ENCODE results near the gene LPCAT3.
"Not testable (repeated sequence)": the region's sequence is repeated elsewhere in the genome, so short reads cannot be mapped to it uniquely, and the experiment has no call there.

LPCAT3 gene

DNA sequence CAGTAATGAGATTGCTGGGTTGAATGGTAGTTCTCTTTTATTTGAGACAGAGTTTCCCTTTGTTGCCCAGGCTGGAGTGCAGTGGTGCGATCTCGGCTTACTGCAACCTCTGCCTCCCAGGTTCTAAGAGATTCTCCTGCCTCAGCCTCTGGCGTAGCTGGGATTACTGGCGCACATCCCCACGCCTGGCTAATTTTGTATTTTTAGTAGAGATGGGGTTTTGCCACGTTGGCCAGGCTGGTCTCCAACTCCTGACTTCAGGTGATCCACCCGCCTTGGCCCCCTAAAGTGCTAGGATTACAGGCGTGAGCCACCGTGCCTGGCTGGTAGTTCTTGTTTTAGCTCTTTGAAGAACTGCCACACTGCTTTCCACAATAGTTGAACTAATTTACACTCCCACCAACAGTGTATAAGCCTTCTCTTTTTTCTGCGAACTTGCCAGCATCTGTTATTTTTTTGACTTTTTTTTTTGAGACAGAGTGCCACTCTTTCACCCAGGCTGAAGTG, 31.2 kb upstream of the LPCAT3 start:
- not testable (repeated sequence) for H4K20me1 ChIP-seq (ENCODE audit: control insufficient read depth, insufficient read depth, low read depth, low read length); H3K4me3 ChIP-seq (ENCODE audit: low read length); H3K36me3 ChIP-seq (ENCODE audit: control insufficient read depth, low read length); H3K9me3 ChIP-seq (ENCODE audit: control insufficient read depth, insufficient read depth, low read length); H3K79me2 ChIP-seq (ENCODE audit: control insufficient read depth, low read length); H3K9me2 ChIP-seq (replicated peaks; ENCODE audit: control insufficient read depth, low read length); H3F3A ChIP-seq (ENCODE audit: control insufficient read depth, insufficient read depth); H3K27ac ChIP-seq (ENCODE audit: low read depth, low read length); H3K4me2 ChIP-seq (ENCODE audit: low read length); H3K4me1 ChIP-seq (ENCODE audit: control insufficient read depth, low read length)
- peaks cover 51% of the 10 kb centered on the region for H3K27me3 ChIP-seq (ENCODE audit: control insufficient read depth, low read length)

- no peaks in the 10 kb centered on the region for H3K79me2 ChIP-seq (ENCODE audit: control insufficient read depth, low read length)
- no peaks in the 10 kb centered on the region; the same call in 1 of the 2 replicates for H3K9me3 ChIP-seq (ENCODE audit: control insufficient read depth, insufficient read depth, low read length)
- no peaks in the 10 kb centered on the region; the same call in 1 of the 2 replicates for H4K20me1 ChIP-seq (ENCODE audit: control insufficient read depth, insufficient read depth, low read depth, low read length)
- H3K9me2 ChIP-seq (replicated peaks; ENCODE audit: control insufficient read depth, low read length), result no peaks in the 10 kb centered on the region
- H3K4me3 ChIP-seq (ENCODE audit: low read length), result no peak overlapping the region
- peaks cover 8% of the 10 kb centered on the region; the same call in 1 of the 2 replicates for H3K4me1 ChIP-seq (ENCODE audit: control insufficient read depth, low read length)
- no peak overlapping the region for H3K4me2 ChIP-seq (ENCODE audit: low read length)
- no peaks in the 10 kb centered on the region for H3K36me3 ChIP-seq (ENCODE audit: control insufficient read depth, low read length)
- 0 out of 2 replicates have a peak, but pooled peaks cover 4% of the 10 kb centered on the region for H3F3A ChIP-seq (ENCODE audit: control insufficient read depth, insufficient read depth)
- H3K27ac ChIP-seq (ENCODE audit: low read depth, low read length), result no peak overlapping the region
- TF ChIP-seq CTCF (IDR thresholded peaks at IDR 0.05; ENCODE audit: low read depth, low read length, poor library complexity, severe bottlenecking) (no peak), EZH2phosphoT487 (IDR thresholded peaks at IDR 0.05; ENCODE audit: borderline replicate concordance, low read length) (no peak)
- peaks cover 50% of the 10 kb centered on the region for H3K27me3 ChIP-seq (ENCODE audit: control insufficient read depth, low read length)
Measured at GRCh38 chr12:7047306-7047705, 29.0 kb upstream of the LPCAT3 start.

DNA sequence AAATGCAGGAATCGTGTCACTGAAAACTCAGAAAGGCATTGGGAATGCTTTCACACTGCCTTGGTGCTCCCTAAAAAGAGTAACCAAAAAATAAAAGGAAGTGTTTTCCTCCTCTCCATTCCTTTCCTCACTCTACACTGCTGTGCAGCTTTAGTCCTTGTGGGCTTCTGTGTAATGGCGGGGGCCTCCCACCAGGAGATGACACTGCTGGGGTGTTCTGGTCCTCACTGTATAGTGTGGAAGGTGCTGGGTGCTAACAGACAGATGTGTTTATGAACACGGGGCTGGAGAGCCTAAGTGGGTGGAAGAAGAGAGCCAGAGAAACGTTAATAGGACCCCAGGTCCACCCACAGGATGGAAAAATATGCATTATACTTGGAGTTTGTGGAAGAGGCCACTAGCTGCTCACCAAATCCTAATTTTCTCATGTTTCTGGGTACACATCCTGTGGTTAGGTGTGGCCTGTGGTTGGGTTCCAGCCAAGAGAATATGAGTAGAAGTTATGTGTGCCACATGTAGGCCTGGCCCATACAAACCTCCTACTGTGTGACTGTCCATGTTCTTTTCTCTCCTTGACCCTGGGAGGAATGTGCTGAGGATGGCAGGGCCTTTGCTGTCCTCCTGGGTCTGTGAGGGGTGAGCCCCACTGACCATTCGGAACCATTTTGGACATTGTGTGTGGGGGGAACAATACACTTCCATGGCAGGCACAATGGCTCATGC, 28.3 kb upstream of the LPCAT3 start:
- Histone ChIP-seq H4K20me1 (ENCODE audit: control insufficient read depth, insufficient read depth, low read depth, low read length) (no peaks in the 10 kb centered on the region; the same call in 1 of the 2 replicates), H3K79me2 (ENCODE audit: control insufficient read depth, low read length) (no peaks in the 10 kb centered on the region), H3K4me3 (ENCODE audit: low read length) (no peak overlapping the region), H3K9me2 (replicated peaks; ENCODE audit: control insufficient read depth, low read length) (no peaks in the 10 kb centered on the region), H3K4me2 (ENCODE audit: low read length) (no peak overlapping the region), H3K27ac (ENCODE audit: low read depth, low read length) (no peak overlapping the region), H3K27me3 (ENCODE audit: control insufficient read depth, low read length) (peaks cover 44% of the 10 kb centered on the region), H3K36me3 (ENCODE audit: control insufficient read depth, low read length) (no peaks in the 10 kb centered on the region), H3F3A (ENCODE audit: control insufficient read depth, insufficient read depth) (0 out of 2 replicates have a peak, but pooled peaks cover 4% of the 10 kb centered on the region), H3K4me1 (ENCODE audit: control insufficient read depth, low read length) (peaks cover 8% of the 10 kb centered on the region; the same call in 1 of the 2 replicates), H3K9me3 (ENCODE audit: control insufficient read depth, insufficient read depth, low read length) (no peaks in the 10 kb centered on the region; the same call in 1 of the 2 replicates)
- no peak for TF ChIP-seq CTCF (IDR thresholded peaks at IDR 0.05; ENCODE audit: low read depth, low read length, poor library complexity, severe bottlenecking)
- TF ChIP-seq EZH2phosphoT487 (IDR thresholded peaks at IDR 0.05; ENCODE audit: borderline replicate concordance, low read length), result no peak

- Histone ChIP-seq H3K36me3 (ENCODE audit: control insufficient read depth, low read length) (no peaks in the 10 kb centered on the region), H3K4me1 (ENCODE audit: control insufficient read depth, low read length) (peaks cover 8% of the 10 kb centered on the region; the same call in 1 of the 2 replicates), H3K79me2 (ENCODE audit: control insufficient read depth, low read length) (no peaks in the 10 kb centered on the region), H3K4me2 (ENCODE audit: low read length) (no peak overlapping the region), H3K9me3 (ENCODE audit: control insufficient read depth, insufficient read depth, low read length) (no peaks in the 10 kb centered on the region; the same call in 1 of the 2 replicates), H3K4me3 (ENCODE audit: low read length) (no peak overlapping the region), H3K27ac (ENCODE audit: low read depth, low read length) (no peak overlapping the region), H3F3A (ENCODE audit: control insufficient read depth, insufficient read depth) (0 out of 2 replicates have a peak, but pooled peaks cover 4% of the 10 kb centered on the region), H4K20me1 (ENCODE audit: control insufficient read depth, insufficient read depth, low read depth, low read length) (no peaks in the 10 kb centered on the region; the same call in 1 of the 2 replicates), H3K9me2 (replicated peaks; ENCODE audit: control insufficient read depth, low read length) (no peaks in the 10 kb centered on the region), H3K27me3 (ENCODE audit: control insufficient read depth, low read length) (peaks cover 43% of the 10 kb centered on the region)
- TF ChIP-seq EZH2phosphoT487 (IDR thresholded peaks at IDR 0.05; ENCODE audit: borderline replicate concordance, low read length) (no peak), CTCF (IDR thresholded peaks at IDR 0.05; ENCODE audit: low read depth, low read length, poor library complexity, severe bottlenecking) (no peak)
Measured at GRCh38 chr12:7045913-7046312, 27.6 kb upstream of the LPCAT3 start.

Data from DOHH2 (cell line).